GM19455 (cell line): ENCODE results near the gene SLC4A2.

Experiments
- ATAC-seq: cut with Tn5 transposase; IDR thresholded peaks from one replicate; pipeline ENCODE4 v1.9.1; 2021; ENCODE audit not compliant: unreplicated experiment

Gene SLC4A2

GRCh38 chr7:151062111-151062398 lies 2.7 kb downstream of the SLC4A2 start:
- ATAC-seq, result no peak

- no peak for ATAC-seq
These were observed 3.2 kb downstream of the SLC4A2 start for GRCh38 chr7:151062399-151063211.

- no peak for ATAC-seq
These were observed 3.8 kb downstream of the SLC4A2 start for GRCh38 chr7:151063212-151063561.

GRCh38 chr7:151064454-151064853 lies 5.1 kb downstream of the SLC4A2 start:
- no peak for ATAC-seq

GRCh38 chr7:151064993-151065392 lies 5.6 kb downstream of the SLC4A2 start:
- no peak for ATAC-seq

GRCh38 chr7:151065516-151065915 lies 6.1 kb downstream of the SLC4A2 start:
- ATAC-seq, result no peak

GRCh38 chr7:151066273-151066974 lies 7.0 kb downstream of the SLC4A2 start:
- ATAC-seq, result no peak

GRCh38 chr7:151068069-151068773 lies 8.8 kb downstream of the SLC4A2 start:
- ATAC-seq, result no peak

GRCh38 chr7:151069841-151070573 lies 10.6 kb downstream of the SLC4A2 start:
- ATAC-seq, result no peak

GRCh38 chr7:151070574-151070960 lies 11.2 kb downstream of the SLC4A2 start:
- ATAC-seq, result no peak

- no peak for ATAC-seq
These were observed 11.9 kb downstream of the SLC4A2 start for GRCh38 chr7:151071032-151071866.

- no peak for ATAC-seq
These were observed 14.6 kb downstream of the SLC4A2 start for GRCh38 chr7:151073990-151074389.

GRCh38 chr7:151074817-151075661 lies 15.7 kb downstream of the SLC4A2 start:
- ATAC-seq, result no peak

- ATAC-seq, result no peak
These were observed 16.2 kb downstream of the SLC4A2 start for GRCh38 chr7:151075662-151075971.

GRCh38 chr7:151075978-151076426 lies 16.6 kb downstream of the SLC4A2 start:
- no peak for ATAC-seq

- ATAC-seq, result no peak
These were observed 17.7 kb downstream of the SLC4A2 start for GRCh38 chr7:151076863-151077704.

- no peak for ATAC-seq
These were observed 18.4 kb downstream of the SLC4A2 start for GRCh38 chr7:151077705-151078232.

- no peak for ATAC-seq
These were observed 19.0 kb downstream of the SLC4A2 start for GRCh38 chr7:151078233-151079040.
